RWPE1 (cell line): ENCODE measurements around the gene DNAJC3.

ENCODE experiments used
- CTCF ChIA-PET: fragments of 350-600 bp; sonication (Branson Sonifier 250); formaldehyde crosslinking; extraction: SDS; loops from one replicate; lab custom pipeline; 2021; lab: Yijun Ruan, JAX
- POLR2A ChIA-PET: fragments of 400-600 bp; formaldehyde crosslinking; extraction: SDS; loops from one replicate; lab custom pipeline; 2020; ENCODE audit warnings: antibody characterized with exemption; ENCODE audit not compliant: low non-redundant PET; lab: Yijun Ruan, JAX
- DNase-seq: peaks from one replicate; pipeline ENCODE4 v3.0.0; 2012; ENCODE audit warnings: low spot score
- H3K27ac ChIP-seq: fragments of 450-650 bp; 2 replicates; pipeline ENCODE4 v1.5.1; 2017
- CTCF ChIP-seq: fragments of 450-650 bp; conservative IDR thresholded peaks from 2 replicates; pipeline ENCODE4 v1.5.1; 2017; ENCODE audit warnings: low read depth, mild to moderate bottlenecking

Gene DNAJC3

GRCh38 chr13:95741584-95742563 lies 64.9 kb downstream of the DNAJC3 start:
- no peak overlapping the region for H3K27ac ChIP-seq
- CTCF ChIA-PET, result interaction anchor here (0.6 kb wide), 1 partner anchor 248 kb away, joined by 5 read pairs; no protein-coding TSS in a partner anchor
- POLR2A ChIA-PET, result no interaction called here
- TF ChIP-seq CTCF, result no peak
- no peak for DNase-seq

GRCh38 chr13:95743192-95743591 lies 66.3 kb downstream of the DNAJC3 start:
- CTCF ChIA-PET, result interaction anchor here (0.6 kb wide), 1 partner anchor 13 kb away, joined by 3 read pairs; no protein-coding TSS in a partner anchor

DNA sequence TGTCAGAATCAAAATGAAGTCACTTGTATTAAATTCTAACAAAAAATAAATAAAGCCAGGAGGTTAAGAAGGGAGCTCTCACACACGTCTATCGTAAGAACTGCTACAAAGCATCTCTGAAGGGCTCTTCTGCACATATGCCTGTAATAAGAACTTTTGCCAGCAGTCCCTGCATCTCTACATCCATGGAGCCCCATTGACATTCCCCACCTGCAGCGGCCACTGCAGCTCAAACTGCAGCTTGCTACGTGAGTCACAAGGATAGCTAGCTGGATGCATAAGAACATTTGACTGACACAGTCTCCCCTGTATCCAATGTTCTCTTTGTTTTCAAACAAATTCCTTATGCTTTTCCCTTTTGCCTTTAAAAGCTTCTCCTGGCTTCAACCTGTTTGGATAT lies 68.3 kb downstream of the DNAJC3 start:
- ChIA-PET POLR2A (no interaction called here), CTCF (interaction anchor here (0.6 kb wide), 1 partner anchor 607 kb away, joined by 3 read pairs; no protein-coding TSS in a partner anchor)
- TF ChIP-seq CTCF, result no peak
- no peak overlapping the region for H3K27ac ChIP-seq
- DNase-seq, result no peak

More at GRCh38 chr13:95743192-95743591, 66.3 kb downstream of the DNAJC3 start:
- POLR2A ChIA-PET, result no interaction called here
- DNase-seq, result no peak
- no peak for TF ChIP-seq CTCF
- no peak overlapping the region for H3K27ac ChIP-seq

DNA sequence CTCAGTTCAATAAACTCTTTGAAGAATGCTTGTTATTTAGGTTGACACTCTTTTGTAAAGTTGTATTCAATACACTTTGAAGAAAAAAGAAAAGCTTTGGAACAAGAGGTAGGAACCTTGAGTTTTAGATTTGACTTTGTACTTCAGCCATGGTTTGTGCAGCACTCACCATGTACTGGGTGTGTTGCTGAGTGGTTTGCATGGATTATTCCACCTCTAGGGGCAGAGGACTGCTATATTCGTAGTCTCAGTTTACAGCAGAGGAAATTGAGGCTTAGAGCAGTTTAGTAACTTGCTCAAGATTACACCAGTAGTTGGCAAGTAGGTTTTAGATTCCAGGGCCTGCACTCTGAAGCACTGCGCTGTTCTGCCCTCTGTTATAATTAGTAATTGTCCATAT lies 68.8 kb downstream of the DNAJC3 start:
- ChIA-PET CTCF (no interaction called here), POLR2A (no interaction called here)
- H3K27ac ChIP-seq, result no peak overlapping the region
- TF ChIP-seq CTCF, result no peak
- DNase-seq, result no peak

DNA sequence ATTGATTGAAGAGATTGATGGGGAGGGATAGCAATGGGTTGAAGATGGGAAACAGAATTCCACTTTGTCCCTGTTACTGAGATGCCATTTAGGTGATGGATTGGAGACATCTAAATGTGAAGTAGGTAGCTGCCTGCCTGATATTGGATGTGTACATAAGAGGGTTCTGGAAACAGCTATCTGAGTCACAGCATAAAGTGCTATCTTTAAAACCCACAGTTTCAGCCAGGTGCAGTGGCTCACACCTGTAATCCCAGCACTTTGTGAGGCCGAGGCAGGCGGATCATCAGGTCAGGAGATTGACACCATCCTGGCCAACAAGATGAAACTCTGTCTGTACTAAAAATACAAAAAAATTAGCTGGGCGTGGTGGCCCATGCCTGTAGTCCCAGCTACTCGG lies 72.6 kb downstream of the DNAJC3 start:
- DNase-seq, result no peak
- ChIA-PET POLR2A (interaction anchor here (0.7 kb wide), 1 partner anchor 220 kb away, joined by 3 read pairs; no protein-coding TSS in a partner anchor), CTCF (no interaction called here)
- TF ChIP-seq CTCF, result no peak
- H3K27ac ChIP-seq, result no peak overlapping the region

- no peak overlapping the region for H3K27ac ChIP-seq
- POLR2A ChIA-PET, result no interaction called here
- DNase-seq, result no peak
- CTCF ChIA-PET, result no interaction called here
- no peak for TF ChIP-seq CTCF
Observed at GRCh38 chr13:95752677-95753076, 75.7 kb downstream of the DNAJC3 start.
